Natural killer cell (primary cell): ENCODE results near the gene FUT6. TPM values are rescaled to one million over a fixed set of nuclear protein-coding genes. Genes with fewer than 3 reads are reported as not detected.

Source experiments
- ATAC-seq, 3 donors: fragments of 150-1000 bp in 2 of 3; fragments of 200-7000 bp in 1 of 3; cut with Tn5 transposase; 1 replicate in 1 of 3; 2 replicates in 2 of 3; pipeline ENCODE4 v1.10.0; 2021; ENCODE audit warnings: mild to moderate bottlenecking in 2 of 3, moderate library complexity in 2 of 3
- DNase-seq, 2 donors: peaks; one replicate each; pipeline versions ENCODE4 v3.0.0 to v3.0.0-alpha.2; 2013 to 2021; ENCODE audit warnings: mixed read lengths in 1 of 2
- H3K27ac ChIP-seq: one replicate; pipeline ENCODE4 v1.5.1; 2013; ENCODE audit warnings: mild to moderate bottlenecking, low read length
- H3K27me3 ChIP-seq: one replicate; pipeline ENCODE4 v1.6.1; 2013; ENCODE audit warnings: low read length; ENCODE audit not compliant: control insufficient read depth, insufficient read depth
- H3K36me3 ChIP-seq: one replicate; pipeline ENCODE4 v1.6.1; 2013; ENCODE audit warnings: low read length; ENCODE audit not compliant: control insufficient read depth, insufficient read depth
- H3K4me1 ChIP-seq: one replicate; pipeline ENCODE4 v1.6.1; 2013; ENCODE audit warnings: low read length; ENCODE audit not compliant: control insufficient read depth, insufficient read depth
- H3K4me3 ChIP-seq: one replicate; pipeline ENCODE4 v1.5.1; 2013; ENCODE audit warnings: low read length
- H3K9me3 ChIP-seq: one replicate; pipeline ENCODE4 v1.6.1; 2013; ENCODE audit warnings: low read length; ENCODE audit not compliant: control insufficient read depth, insufficient read depth
- H3K27ac Mint-ChIP-seq, 2 donors: one replicate each; pipeline ENCODE4 v1.8.0; 2022; ENCODE audit warnings: mild to moderate bottlenecking in 2 of 2, mixed read lengths in 2 of 2, moderate library complexity in 1 of 2
- H3K27me3 Mint-ChIP-seq, 2 donors: one replicate each; pipeline ENCODE4 v1.8.0; 2022; ENCODE audit warnings: low read depth in 2 of 2, mixed read lengths in 2 of 2
- H3K36me3 Mint-ChIP-seq: one replicate; pipeline ENCODE4 v1.8.0; 2022; ENCODE audit warnings: mixed read lengths
- H3K4me1 Mint-ChIP-seq, 2 donors: one replicate each; pipeline ENCODE4 v1.8.0; 2022; ENCODE audit warnings: mixed read lengths in 2 of 2
- H3K4me3 Mint-ChIP-seq: one replicate; pipeline ENCODE4 v1.8.0; 2022; ENCODE audit warnings: mild to moderate bottlenecking, moderate library complexity, mixed read lengths
- H3K9me3 Mint-ChIP-seq, 2 donors: one replicate each; pipeline ENCODE4 v1.8.0; 2022; ENCODE audit warnings: mixed read lengths in 2 of 2
- CTCF ChIP-seq: fragments of 200-600 bp; IDR thresholded peaks from one replicate; pipeline ENCODE4 v1.8.0; 2022; ENCODE audit warnings: antibody characterized with exemption
- WGBS: methylation state at CpG from one replicate; pipeline ENCODE4 v1.1.7; 2013; ENCODE audit warnings: missing lambda C conversion rate; ENCODE audit not compliant: insufficient coverage; 5-methylcytosine and 5-hydroxymethylcytosine counted together
- intact Hi-C: fragments of 100-400 bp; cut with micrococcal nuclease; formaldehyde crosslinking; loops from one replicate; pipeline ENCODE4 v1.14.2; 2022
- total RNA-seq, 4 donors: library from RNA; stranded (reverse); fragments of 120-200 nt in 1 of 4; gene quantifications; one replicate each; pipeline versions ENCODE4 v1.2.3 to v1.2.4, GENCODE V29; 2013 to 2022

Gene FUT6
- total RNA-seq, 3 donors from 2014 or later (not counting 1 experiment from before 2014, with no cell fraction given): 0.34 TPM; not detected in 2

GRCh38 chr19:5827891-5828660 lies 11.4 kb downstream of the FUT6 start:
- Mint-ChIP-seq H3K9me3 (no peaks in the 10 kb centered on the region), H3K27me3 (peaks cover 0 to 8% of the 10 kb centered on the region in 2 donors), H3K36me3 (no peaks in the 10 kb centered on the region), H3K4me3 (peak overlapping the region; percentile 98), H3K4me1 (peaks cover 15 to 16% of the 10 kb centered on the region in 2 donors), H3K27ac (peak overlapping the region; percentile 94 to 99)
- intact Hi-C loops: no loop called here
- H3K9me3 ChIP-seq: no peaks in the 10 kb centered on the region
- no peaks in the 10 kb centered on the region for H3K27me3 ChIP-seq
- DNase-seq: peak; percentile 95 to 96
- H3K36me3 ChIP-seq: no peaks in the 10 kb centered on the region
- no peak for TF ChIP-seq CTCF
- peak overlapping the region; percentile 58 for H3K4me3 ChIP-seq
- peak overlapping the region; percentile 78 for H3K27ac ChIP-seq
- ATAC-seq: peak; percentile 80 to 94 (median 84)
- WGBS: under 1% methylated on average over 91 of the region's 91 CpGs
- peaks cover 26% of the 10 kb centered on the region for H3K4me1 ChIP-seq

GRCh38 chr19:5827342-5827890 lies 12.1 kb downstream of the FUT6 start:
- Histone ChIP-seq H3K27me3 (no peaks in the 10 kb centered on the region), H3K4me3 (no peak overlapping the region), H3K27ac (peak overlapping the region; percentile 12), H3K4me1 (peaks cover 26% of the 10 kb centered on the region), H3K36me3 (no peaks in the 10 kb centered on the region), H3K9me3 (no peaks in the 10 kb centered on the region)
- Mint-ChIP-seq H3K27me3 (peaks cover 0 to 5% of the 10 kb centered on the region in 2 donors), H3K36me3 (no peaks in the 10 kb centered on the region), H3K9me3 (no peaks in the 10 kb centered on the region), H3K4me1 (peaks cover 15 to 16% of the 10 kb centered on the region in 2 donors), H3K27ac (peak overlapping the region; percentile 93 to 99), H3K4me3 (peak overlapping the region; percentile 92)
- ATAC-seq: no peak
- intact Hi-C loops: no loop called here
- WGBS: 18% methylated on average over 35 of the region's 37 CpGs
- peak in 1 of 2 donors; percentile 23 for DNase-seq
- no peak for TF ChIP-seq CTCF

- H3K27ac Mint-ChIP-seq: peak overlapping the region; percentile 93 to 99
- Histone ChIP-seq H3K27me3 (no peaks in the 10 kb centered on the region), H3K4me1 (peaks cover 26% of the 10 kb centered on the region), H3K36me3 (no peaks in the 10 kb centered on the region), H3K9me3 (no peaks in the 10 kb centered on the region), H3K4me3 (no peak overlapping the region), H3K27ac (no peak overlapping the region)
- intact Hi-C loops: no loop called here
- ATAC-seq: no peak
- peak overlapping the region; percentile 92 for H3K4me3 Mint-ChIP-seq
- H3K4me1 Mint-ChIP-seq: peaks cover 15 to 16% of the 10 kb centered on the region in 2 donors
- H3K9me3 Mint-ChIP-seq: no peaks in the 10 kb centered on the region
- 19% methylated on average over 24 of the region's 24 CpGs for WGBS
- no peak for TF ChIP-seq CTCF
- DNase-seq: peak in 1 of 2 donors; percentile 67
- H3K36me3 Mint-ChIP-seq: no peaks in the 10 kb centered on the region
- peaks cover 0 to 5% of the 10 kb centered on the region in 2 donors for H3K27me3 Mint-ChIP-seq
These were observed 12.8 kb downstream of the FUT6 start for GRCh38 chr19:5826531-5827341.
